ENCODE measurements around the gene PRKCE. TPM values are rescaled to one million over a fixed set of nuclear protein-coding genes. Genes with fewer than 3 reads are reported as not detected.

PRKCE gene
- total and polyA plus RNA-seq, 2 experiments from 2014 or later, result 13.2 to 19.2 TPM

- DNase-seq (ENCODE audit: low read depth in 1 of 2, low spot score in 1 of 2), result no peak
- Histone ChIP-seq H3K4me3 (no peak overlapping the region), H3K36me3 (no peaks in the 10 kb centered on the region), H3K27me3 (no peaks in the 10 kb centered on the region), H3K9me3 (ENCODE audit: low read depth) (no peaks in the 10 kb centered on the region), H3K4me1 (ENCODE audit: low read depth) (no peaks in the 10 kb centered on the region), H3K27ac (no peak overlapping the region)
- TF ChIP-seq, protein P1, sequence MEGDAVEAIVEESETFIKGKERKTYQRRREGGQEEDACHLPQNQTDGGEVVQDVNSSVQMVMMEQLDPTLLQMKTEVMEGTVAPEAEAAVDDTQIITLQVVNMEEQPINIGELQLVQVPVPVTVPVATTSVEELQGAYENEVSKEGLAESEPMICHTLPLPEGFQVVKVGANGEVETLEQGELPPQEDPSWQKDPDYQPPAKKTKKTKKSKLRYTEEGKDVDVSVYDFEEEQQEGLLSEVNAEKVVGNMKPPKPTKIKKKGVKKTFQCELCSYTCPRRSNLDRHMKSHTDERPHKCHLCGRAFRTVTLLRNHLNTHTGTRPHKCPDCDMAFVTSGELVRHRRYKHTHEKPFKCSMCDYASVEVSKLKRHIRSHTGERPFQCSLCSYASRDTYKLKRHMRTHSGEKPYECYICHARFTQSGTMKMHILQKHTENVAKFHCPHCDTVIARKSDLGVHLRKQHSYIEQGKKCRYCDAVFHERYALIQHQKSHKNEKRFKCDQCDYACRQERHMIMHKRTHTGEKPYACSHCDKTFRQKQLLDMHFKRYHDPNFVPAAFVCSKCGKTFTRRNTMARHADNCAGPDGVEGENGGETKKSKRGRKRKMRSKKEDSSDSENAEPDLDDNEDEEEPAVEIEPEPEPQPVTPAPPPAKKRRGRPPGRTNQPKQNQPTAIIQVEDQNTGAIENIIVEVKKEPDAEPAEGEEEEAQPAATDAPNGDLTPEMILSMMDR (IDR thresholded peaks at IDR 0.05; ENCODE audit: low read depth, low read length), result no peak
Observed at GRCh38 chr2:45904267-45904945, 252.9 kb downstream of the PRKCE start.

- Histone ChIP-seq H3K36me3 (no peaks in the 10 kb centered on the region), H3K27me3 (no peaks in the 10 kb centered on the region), H3K4me3 (no peak overlapping the region), H3K4me1 (ENCODE audit: low read depth) (peaks cover 6% of the 10 kb centered on the region), H3K9me3 (ENCODE audit: low read depth) (no peaks in the 10 kb centered on the region), H3K27ac (no peak overlapping the region)
- TF ChIP-seq, protein P1 (IDR thresholded peaks at IDR 0.05; ENCODE audit: low read depth, low read length), result no peak
- no peak for DNase-seq (ENCODE audit: low read depth in 1 of 2, low spot score in 1 of 2)
Observed at GRCh38 chr2:45904946-45905631, 253.6 kb downstream of the PRKCE start.

DNA sequence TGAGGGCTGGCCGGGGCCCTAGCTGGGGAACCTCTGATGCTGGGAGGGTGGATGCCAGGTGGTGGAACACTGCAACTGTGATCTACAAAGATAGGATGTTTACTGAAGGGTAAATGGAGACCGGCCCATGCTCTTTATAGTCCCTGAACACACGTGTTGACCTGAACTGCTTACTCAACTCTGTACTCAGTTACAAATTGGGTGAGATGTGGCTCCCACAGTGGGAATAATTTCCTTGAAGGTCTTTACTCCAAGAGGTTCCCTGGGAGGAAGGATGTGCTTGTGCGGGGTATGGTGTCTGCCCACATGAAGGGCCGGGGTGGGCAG lies 254.1 kb downstream of the PRKCE start:
- Histone ChIP-seq H3K27me3 (no peaks in the 10 kb centered on the region), H3K4me3 (no peak overlapping the region), H3K27ac (no peak overlapping the region), H3K4me1 (ENCODE audit: low read depth) (peaks cover 8% of the 10 kb centered on the region), H3K36me3 (no peaks in the 10 kb centered on the region), H3K9me3 (ENCODE audit: low read depth) (no peaks in the 10 kb centered on the region)
- TF ChIP-seq, protein P1 (IDR thresholded peaks at IDR 0.05; ENCODE audit: low read depth, low read length), result no peak
- no peak for DNase-seq (ENCODE audit: low read depth in 1 of 2, low spot score in 1 of 2)

DNA sequence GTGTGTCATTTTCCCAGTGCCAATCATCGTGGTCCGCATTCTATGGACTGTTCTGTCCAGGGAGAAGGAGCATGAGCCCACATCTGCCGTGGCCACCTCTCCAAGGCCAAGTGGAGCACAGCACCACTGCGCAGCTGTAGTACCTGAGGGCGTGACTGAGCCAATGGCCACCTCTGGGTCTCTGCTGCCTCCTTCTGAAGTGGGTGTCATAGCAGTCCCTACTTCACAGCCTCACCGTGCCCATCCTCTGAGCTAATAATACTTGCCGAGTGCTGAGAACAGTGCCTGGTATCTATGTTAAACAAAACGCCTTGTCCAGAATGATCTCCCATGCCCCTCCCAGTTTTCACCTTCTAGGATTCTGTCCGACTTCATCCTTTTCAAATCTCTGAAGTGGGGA lies 256.1 kb downstream of the PRKCE start:
- peaks cover 15% of the 10 kb centered on the region for H3K4me1 ChIP-seq (ENCODE audit: low read depth)
- no peaks in the 10 kb centered on the region for H3K36me3 ChIP-seq
- H3K27me3 ChIP-seq, result no peaks in the 10 kb centered on the region
- DNase-seq (ENCODE audit: low read depth in 1 of 2, low spot score in 1 of 2), result no peak
- TF ChIP-seq, protein P1 (IDR thresholded peaks at IDR 0.05; ENCODE audit: low read depth, low read length), result no peak
- no peak overlapping the region for H3K27ac ChIP-seq
- no peaks in the 10 kb centered on the region for H3K9me3 ChIP-seq (ENCODE audit: low read depth)
- no peak overlapping the region for H3K4me3 ChIP-seq

DNA sequence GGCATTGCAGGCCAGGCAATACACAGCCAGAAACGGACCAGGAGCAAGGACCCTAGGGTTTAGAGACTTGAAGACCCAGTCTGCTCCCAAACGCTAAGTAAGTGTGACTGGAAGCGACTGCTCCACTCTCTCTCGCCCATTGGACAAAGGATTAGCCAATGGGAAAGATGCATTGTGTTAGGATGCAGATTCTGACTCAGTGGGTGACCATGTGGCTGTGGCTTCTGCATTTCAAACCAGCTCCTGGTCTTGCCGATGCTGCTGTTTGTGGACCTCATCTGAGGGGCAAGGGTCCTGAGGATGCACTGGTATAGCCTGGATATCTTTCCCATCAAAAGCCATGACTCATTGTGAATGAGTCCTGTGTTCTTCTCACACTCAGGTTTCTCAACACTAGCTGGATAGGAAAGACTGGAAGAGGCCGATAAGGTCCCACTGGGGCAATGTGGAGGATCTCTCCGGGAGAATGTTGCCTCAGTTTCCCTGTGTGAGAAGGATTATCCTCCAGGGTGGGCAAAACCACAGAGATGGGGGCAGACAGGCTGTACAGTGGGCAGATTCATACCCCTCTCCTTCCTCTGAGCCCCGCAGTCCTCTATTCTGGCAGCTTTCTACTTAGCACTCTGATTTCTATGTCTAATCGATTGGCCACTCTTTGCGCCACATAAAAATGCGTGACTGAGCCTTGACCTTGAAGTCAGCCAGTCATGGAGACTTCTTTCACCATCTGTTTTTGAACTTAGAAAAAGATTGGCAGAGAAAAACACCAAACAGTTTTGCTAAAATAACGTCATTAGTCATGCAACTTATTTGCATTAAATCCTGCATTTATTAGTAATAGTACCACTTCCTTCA lies 257.1 kb downstream of the PRKCE start:
- H3K27ac ChIP-seq, result no peak overlapping the region
- peaks cover 17% of the 10 kb centered on the region for H3K4me1 ChIP-seq (ENCODE audit: low read depth)
- no peaks in the 10 kb centered on the region for H3K27me3 ChIP-seq
- TF ChIP-seq, protein P1 (IDR thresholded peaks at IDR 0.05; ENCODE audit: low read depth, low read length), result no peak
- no peak overlapping the region for H3K4me3 ChIP-seq
- no peaks in the 10 kb centered on the region for H3K9me3 ChIP-seq (ENCODE audit: low read depth)
- H3K36me3 ChIP-seq, result no peaks in the 10 kb centered on the region
- no peak for DNase-seq (ENCODE audit: low read depth in 1 of 2, low spot score in 1 of 2)
